ENCODE measurements around the gene PRIMPOL.
"Not testable (repeated sequence)": the region's sequence is repeated elsewhere in the genome, so short reads cannot be mapped to it uniquely, and the experiment has no call there.

The PRIMPOL gene

GRCh38 chr4:184721254-184721653, 71.7 kb downstream of the PRIMPOL start:
- DNase-seq, result no peak

GRCh38 chr4:184722798-184723197, 73.3 kb downstream of the PRIMPOL start:
- no peak for DNase-seq

- DNase-seq, result no peak
These were observed 77.9 kb downstream of the PRIMPOL start for GRCh38 chr4:184727430-184727829.

GRCh38 chr4:184728858-184729257, 79.3 kb downstream of the PRIMPOL start:
- DNase-seq, result no peak

GRCh38 chr4:184729946-184730345, 80.4 kb downstream of the PRIMPOL start:
- no peak for DNase-seq

GRCh38 chr4:184731056-184731455, 81.5 kb downstream of the PRIMPOL start:
- no peak for DNase-seq

GRCh38 chr4:184732126-184732525, 82.6 kb downstream of the PRIMPOL start:
- no peak for DNase-seq

GRCh38 chr4:184733654-184734524, 84.4 kb downstream of the PRIMPOL start, which contains the start of gene CENPU:
Gene CENPU, minus strand, starts transcription at chr4:184734096. Its CDS starts 34 bp downstream, at chr4:184734062.
- DNase-seq, result peak; percentile 94

- DNase-seq, result no peak
These were observed 85.2 kb downstream of the PRIMPOL start for GRCh38 chr4:184734758-184735157.

- not testable (repeated sequence) for DNase-seq
These were observed 90.0 kb downstream of the PRIMPOL start for GRCh38 chr4:184739575-184739974.

GRCh38 chr4:184740980-184741391, 91.4 kb downstream of the PRIMPOL start:
- DNase-seq, result no peak

GRCh38 chr4:184741651-184742050, 92.1 kb downstream of the PRIMPOL start:
- DNase-seq, result not testable (repeated sequence)

GRCh38 chr4:184743650-184744049, 94.1 kb downstream of the PRIMPOL start:
- no peak for DNase-seq

GRCh38 chr4:184744236-184744635, 94.7 kb downstream of the PRIMPOL start:
- no peak for DNase-seq
